ENCODE results near the gene FMN1.
A peak's percentile ranks its signal among the peaks of the same experiment; 100 is the strongest.

FMN1 gene

DNA sequence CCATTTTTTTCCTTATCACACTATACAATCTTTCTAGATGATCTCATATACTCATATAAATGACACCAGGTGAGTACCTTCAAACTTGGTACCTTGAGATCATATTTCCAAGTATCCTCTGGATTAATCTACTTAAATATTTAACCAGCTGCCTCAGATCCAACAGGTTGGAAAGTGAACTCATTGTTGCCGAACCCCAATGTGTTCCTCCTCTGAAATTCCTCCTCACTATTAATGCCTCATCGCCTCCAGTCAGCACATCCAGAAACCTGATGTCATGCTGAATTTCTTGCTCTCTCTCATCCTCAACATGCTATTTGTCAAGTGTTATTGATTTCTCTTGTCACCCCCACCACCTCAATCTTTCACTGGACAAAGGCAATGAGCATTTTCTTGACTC, 221.8 kb downstream of the FMN1 start:
- no peak overlapping the region for H3K4me3 ChIP-seq (ENCODE audit: low read length)
- TF ChIP-seq, protein P1, sequence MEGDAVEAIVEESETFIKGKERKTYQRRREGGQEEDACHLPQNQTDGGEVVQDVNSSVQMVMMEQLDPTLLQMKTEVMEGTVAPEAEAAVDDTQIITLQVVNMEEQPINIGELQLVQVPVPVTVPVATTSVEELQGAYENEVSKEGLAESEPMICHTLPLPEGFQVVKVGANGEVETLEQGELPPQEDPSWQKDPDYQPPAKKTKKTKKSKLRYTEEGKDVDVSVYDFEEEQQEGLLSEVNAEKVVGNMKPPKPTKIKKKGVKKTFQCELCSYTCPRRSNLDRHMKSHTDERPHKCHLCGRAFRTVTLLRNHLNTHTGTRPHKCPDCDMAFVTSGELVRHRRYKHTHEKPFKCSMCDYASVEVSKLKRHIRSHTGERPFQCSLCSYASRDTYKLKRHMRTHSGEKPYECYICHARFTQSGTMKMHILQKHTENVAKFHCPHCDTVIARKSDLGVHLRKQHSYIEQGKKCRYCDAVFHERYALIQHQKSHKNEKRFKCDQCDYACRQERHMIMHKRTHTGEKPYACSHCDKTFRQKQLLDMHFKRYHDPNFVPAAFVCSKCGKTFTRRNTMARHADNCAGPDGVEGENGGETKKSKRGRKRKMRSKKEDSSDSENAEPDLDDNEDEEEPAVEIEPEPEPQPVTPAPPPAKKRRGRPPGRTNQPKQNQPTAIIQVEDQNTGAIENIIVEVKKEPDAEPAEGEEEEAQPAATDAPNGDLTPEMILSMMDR (conservative IDR thresholded peaks at IDR 0.05; ENCODE audit: low read length): no peak
- no peak for DNase-seq (ENCODE audit: low read depth)

DNA sequence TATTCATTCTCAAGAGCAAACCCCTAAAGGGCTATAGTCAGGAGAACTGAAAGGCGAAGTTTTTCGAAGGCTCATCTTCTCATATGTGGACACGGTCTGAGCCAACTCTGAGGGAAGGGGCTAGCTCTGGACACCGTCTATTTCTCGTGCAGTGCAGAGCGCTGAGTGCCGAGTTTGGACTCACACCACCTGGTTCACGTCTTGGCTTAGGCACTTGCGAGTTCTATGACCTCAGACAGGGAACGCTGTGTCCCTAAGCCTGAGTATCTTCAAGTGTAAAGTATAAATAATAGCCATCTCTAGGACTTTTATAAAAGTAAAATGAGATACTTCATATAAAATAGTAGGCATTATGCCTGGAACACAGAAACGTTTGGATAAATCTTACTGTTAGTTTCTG, 223.7 kb downstream of the FMN1 start:
- DNase-seq (ENCODE audit: low read depth): no peak
- TF ChIP-seq, protein P1 (conservative IDR thresholded peaks at IDR 0.05; ENCODE audit: low read length): no peak

DNA sequence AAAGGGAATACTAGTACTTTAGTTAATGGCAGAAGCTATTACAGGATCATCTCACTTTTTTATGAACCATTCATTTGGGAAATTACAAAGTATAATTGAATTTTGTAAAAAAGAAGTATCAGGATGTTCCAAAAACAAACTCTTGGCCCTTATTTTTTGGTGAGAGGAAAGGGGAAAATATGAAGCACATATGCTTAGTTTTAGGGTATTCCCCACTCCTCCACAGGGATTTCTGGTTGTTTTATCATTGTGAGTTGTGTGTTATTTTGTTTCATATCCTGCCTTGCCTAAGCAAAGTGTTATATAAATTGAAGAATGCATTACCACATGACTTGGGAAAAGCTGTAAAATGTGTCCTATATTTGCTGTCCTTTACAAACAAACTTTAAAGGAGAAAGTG, 227.0 kb downstream of the FMN1 start:
- H3K4me3 ChIP-seq (ENCODE audit: low read length): no peak overlapping the region
- TF ChIP-seq, protein P1 (conservative IDR thresholded peaks at IDR 0.05; ENCODE audit: low read length): no peak
- no peak for DNase-seq (ENCODE audit: low read depth)

More for the DNA sequence above, 223.7 kb downstream of the FMN1 start:
- H3K4me3 ChIP-seq (ENCODE audit: low read length): no peak overlapping the region

DNA sequence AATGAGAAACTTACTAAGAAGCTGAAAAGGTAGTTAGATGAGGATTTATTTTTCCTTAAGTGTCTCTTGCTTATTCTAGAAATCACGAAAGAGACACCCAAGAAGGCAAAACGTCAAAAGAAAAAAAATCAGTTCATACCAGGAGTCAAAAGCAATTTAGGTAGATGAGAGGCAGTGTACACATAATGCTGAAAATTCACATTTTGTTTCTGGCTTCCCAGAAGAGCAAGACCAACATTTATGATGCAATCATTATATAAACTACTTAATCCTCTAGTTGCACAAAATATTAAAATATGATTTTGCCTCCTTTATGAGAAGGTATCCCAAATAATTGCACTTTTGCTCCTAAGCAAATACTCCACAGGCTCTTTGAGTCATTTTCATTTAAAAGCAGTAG, 228.0 kb downstream of the FMN1 start:
- H3K4me3 ChIP-seq (ENCODE audit: low read length): no peak overlapping the region
- no peak for DNase-seq (ENCODE audit: low read depth)
- TF ChIP-seq, protein P1 (conservative IDR thresholded peaks at IDR 0.05; ENCODE audit: low read length): no peak

DNA sequence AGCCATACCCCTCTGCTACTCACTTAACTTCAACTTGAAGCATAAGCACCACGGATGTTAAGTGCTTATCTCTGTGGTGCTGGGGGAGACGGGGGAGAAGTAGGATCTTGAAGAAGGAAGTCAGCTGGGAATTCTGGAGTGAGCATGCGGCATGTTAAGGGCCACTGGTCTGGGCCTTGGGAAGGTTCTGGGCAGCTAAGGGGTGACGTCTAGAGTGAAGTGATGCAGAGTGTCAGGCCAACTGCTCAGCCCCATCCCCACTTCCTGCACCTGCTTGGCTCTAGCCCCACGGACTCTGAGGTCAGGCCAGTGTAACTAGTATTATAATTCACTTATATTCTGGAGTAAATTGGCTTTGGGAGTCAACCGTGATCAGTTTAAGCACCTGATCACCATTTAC, 228.6 kb downstream of the FMN1 start:
- H3K4me3 ChIP-seq (ENCODE audit: low read length): no peak overlapping the region
- TF ChIP-seq, protein P1 (conservative IDR thresholded peaks at IDR 0.05; ENCODE audit: low read length): no peak

DNA sequence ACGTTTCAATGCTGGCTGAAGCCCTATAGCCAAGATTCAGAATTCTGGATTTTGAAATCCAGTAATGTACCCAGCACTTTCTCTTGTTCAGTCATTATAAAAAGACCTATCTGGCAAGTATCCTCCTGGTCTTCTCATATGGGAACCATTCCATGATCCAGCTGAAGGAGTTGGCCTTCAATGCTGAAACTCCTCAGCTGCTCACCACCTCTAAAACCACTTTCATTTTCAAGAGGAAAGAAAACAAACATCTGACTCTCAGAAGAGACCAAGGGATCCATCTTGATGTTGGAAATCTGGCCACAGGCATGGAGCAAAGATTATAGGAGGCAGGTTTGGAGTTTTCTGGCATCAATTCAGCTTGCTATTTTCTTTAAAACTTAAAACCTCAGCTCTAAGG, 235.4 kb downstream of the FMN1 start:
- peak; percentile 80 for DNase-seq (ENCODE audit: low read depth)
- TF ChIP-seq, protein P1 (conservative IDR thresholded peaks at IDR 0.05; ENCODE audit: low read length): no peak
- H3K4me3 ChIP-seq (ENCODE audit: low read length): no peak overlapping the region

More for the DNA sequence above, 228.6 kb downstream of the FMN1 start:
- DNase-seq (ENCODE audit: low read depth): no peak

DNA sequence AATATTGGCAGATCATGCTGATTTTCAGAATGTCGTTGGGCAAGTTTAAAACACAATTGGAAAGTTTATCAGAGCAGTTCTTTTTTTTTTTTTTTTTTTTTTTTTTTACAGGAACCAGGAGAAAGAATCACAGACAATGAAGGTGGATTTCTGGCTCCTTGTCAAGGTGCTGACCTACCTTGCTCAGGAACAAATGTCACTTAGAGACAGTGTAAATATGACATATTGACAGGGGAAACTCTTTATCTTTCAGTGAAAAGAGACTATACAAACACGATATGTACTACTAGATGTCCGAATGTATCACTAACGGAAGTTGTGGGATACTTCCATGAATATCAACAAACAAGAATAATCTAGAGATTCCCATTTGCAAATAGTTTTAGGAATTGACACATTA, 237.3 kb downstream of the FMN1 start:
- TF ChIP-seq, protein P1 (conservative IDR thresholded peaks at IDR 0.05; ENCODE audit: low read length): no peak
- H3K4me3 ChIP-seq (ENCODE audit: low read length): no peak overlapping the region
- no peak for DNase-seq (ENCODE audit: low read depth)
